HG02588 (cell line): ENCODE results near the gene BIRC7.
A peak's percentile ranks its signal among the peaks of the same experiment; 100 is the strongest.

Source experiments
- ATAC-seq: cut with Tn5 transposase; IDR thresholded peaks from one replicate; pipeline ENCODE4 v1.9.1; 2021; ENCODE audit warnings: mild to moderate bottlenecking, moderate library complexity; ENCODE audit not compliant: unreplicated experiment

Gene BIRC7

GRCh38 chr20:63262836-63263235 is 27.1 kb downstream of the BIRC7 start:
- no peak for ATAC-seq

- no peak for ATAC-seq
These were observed 28.3 kb downstream of the BIRC7 start for GRCh38 chr20:63264000-63264399.

GRCh38 chr20:63264519-63264918 is 28.8 kb downstream of the BIRC7 start:
- ATAC-seq: no peak

- no peak for ATAC-seq
These were observed 30.3 kb downstream of the BIRC7 start for GRCh38 chr20:63265891-63266515.

GRCh38 chr20:63267691-63268090 is 32.0 kb downstream of the BIRC7 start:
- no peak for ATAC-seq

- no peak for ATAC-seq
These were observed 32.6 kb downstream of the BIRC7 start for GRCh38 chr20:63268256-63268655.

- no peak for ATAC-seq
These were observed 33.1 kb downstream of the BIRC7 start for GRCh38 chr20:63268671-63269439.

- ATAC-seq: no peak
These were observed 34.0 kb downstream of the BIRC7 start for GRCh38 chr20:63269724-63270123.

GRCh38 chr20:63270606-63271325 is 35.1 kb downstream of the BIRC7 start:
- ATAC-seq: no peak

GRCh38 chr20:63272105-63273058 is 36.7 kb downstream of the BIRC7 start, which contains the start of gene ARFGAP1:
Gene ARFGAP1 (plus strand): TSS chr20:63272813. CDS start chr20:63275581, 2,768 bp downstream.
- peak; percentile 90 for ATAC-seq

GRCh38 chr20:63273059-63273579 is 37.4 kb downstream of the BIRC7 start:
- ATAC-seq: no peak

GRCh38 chr20:63273635-63274380 is 38.1 kb downstream of the BIRC7 start:
- no peak for ATAC-seq

- no peak for ATAC-seq
These were observed 38.9 kb downstream of the BIRC7 start for GRCh38 chr20:63274381-63275228.

- ATAC-seq: no peak
These were observed 40.1 kb downstream of the BIRC7 start for GRCh38 chr20:63275825-63276224.

GRCh38 chr20:63276956-63277355 is 41.3 kb downstream of the BIRC7 start:
- no peak for ATAC-seq

GRCh38 chr20:63277466-63278272 is 42.0 kb downstream of the BIRC7 start:
- no peak for ATAC-seq

- ATAC-seq: no peak
These were observed 43.0 kb downstream of the BIRC7 start for GRCh38 chr20:63278661-63279060.

- no peak for ATAC-seq
These were observed 44.2 kb downstream of the BIRC7 start for GRCh38 chr20:63279931-63280330.
